Breast epithelium (tissue), 3 donors: ENCODE data around the gene ALX4.

ENCODE experiments used
- CTCF ChIP-seq, 3 donors: fragments of 450-650 bp; IDR thresholded peaks; one replicate each; pipeline ENCODE4 v1.5.1; 2016 to 2017; ENCODE audit warnings: antibody characterized with exemption in 3 of 3, mild to moderate bottlenecking in 3 of 3, moderate library complexity in 3 of 3
- POLR2A ChIP-seq: fragments of 450-650 bp; IDR thresholded peaks from one replicate; pipeline ENCODE4 v1.6.1; 2016; ENCODE audit warnings: antibody characterized with exemption, mild to moderate bottlenecking, moderate library complexity

- TF ChIP-seq POLR2A (no peak), CTCF (IDR thresholded peaks at IDR 0.05) (no peak)
Measured at GRCh38 chr11:44244639-44245310, 65.2 kb downstream of the ALX4 start.
